Measurements from ENCODE around the gene KDM4C.

GRCh38 chr9:7130266-7130820 lies 372.6 kb downstream of the KDM4C start:
- TF ChIP-seq CTCF (IDR thresholded peaks at IDR 0.05) (no peak), EP300 (IDR thresholded peaks at IDR 0.05) (no peak), POLR2A (IDR thresholded peaks at IDR 0.05) (no peak), POLR2AphosphoS5 (IDR thresholded peaks at IDR 0.05) (no peak)
